K562 (cell line): Measurements from ENCODE around the gene PEDS1. TPM values are rescaled to one million over a fixed set of nuclear protein-coding genes. Genes with fewer than 3 reads are reported as not detected.

Experiments
- ARID2 ChIP-seq: fragments of 450-650 bp; IDR thresholded peaks from 2 replicates; pipeline ENCODE4 v1.6.1; 2017; ENCODE audit warnings: antibody characterized with exemption, mild to moderate bottlenecking
- BHLHE40 ChIP-seq: IDR thresholded peaks from 2 replicates; pipeline ENCODE4 v1.6.1; 2011; ENCODE audit warnings: low read length, improper control_type of control experiment
- CCNT2 ChIP-seq: IDR thresholded peaks from 2 replicates; pipeline ENCODE4 v1.6.1; 2011; ENCODE audit warnings: borderline replicate concordance, low read depth, mild to moderate bottlenecking, moderate library complexity, mixed read lengths, low read length; ENCODE audit not compliant: insufficient read length; ENCODE audit errors: extremely low read depth
- FIP1L1 ChIP-seq: fragments of 200-400 bp; formaldehyde crosslinking; IDR thresholded peaks from 2 replicates; pipeline ENCODE4 v1.6.1; 2018; ENCODE audit warnings: mild to moderate bottlenecking, low read depth, low read length; ENCODE audit not compliant: poor library complexity, severe bottlenecking
- KDM1A ChIP-seq, 2 experiments: fragments of 450-650 bp; IDR thresholded peaks; 2 replicates each; pipeline ENCODE4 v1.6.1; 2016; ENCODE audit warnings: mild to moderate bottlenecking in 2 of 2
- KDM2B ChIP-seq: fragments of 250-450 bp; sonication (Bioruptor Pico); IDR thresholded peaks from 2 replicates; pipeline ENCODE4 v1.8.0; 2021; ENCODE audit warnings: mild to moderate bottlenecking, moderate library complexity
- KDM5B ChIP-seq: fragments of 200-600 bp; sonication (generic); IDR thresholded peaks from 2 replicates; pipeline ENCODE4 v1.6.1; 2012; ENCODE audit warnings: low read depth, mild to moderate bottlenecking, moderate library complexity, low read length, control low read depth, inconsistent platforms; ENCODE audit not compliant: insufficient replicate concordance
- KLF16 ChIP-seq: IDR thresholded peaks from 2 replicates; pipeline ENCODE4 v1.6.1; 2016; ENCODE audit warnings: antibody characterized with exemption
- MAZ ChIP-seq, 2 experiments: fragments of 450-650 bp in 1 of 2; sonication (generic) in 1 of 2; formaldehyde crosslinking; IDR thresholded peaks in 1 of 2; conservative IDR thresholded peaks in 1 of 2; 2 replicates each; pipeline versions ENCODE4 v1.4.0 to v1.5.0; 2020; ENCODE audit warnings: mild to moderate bottlenecking in 1 of 2, missing genetic modification reagents in 1 of 2
- NR3C1 ChIP-seq: sonication (generic); formaldehyde crosslinking; IDR thresholded peaks from 2 replicates; pipeline ENCODE4 v1.8.1; 2022; ENCODE audit warnings: missing genetic modification reagents
- NRF1 ChIP-seq, 2 experiments: fragments of 450-650 bp; IDR thresholded peaks in 1 of 2; conservative IDR thresholded peaks in 1 of 2; 2 replicates each; pipeline ENCODE4 v1.6.1; 2014; ENCODE audit warnings: mild to moderate bottlenecking in 2 of 2
- PKNOX1 ChIP-seq: fragments of 450-650 bp; IDR thresholded peaks from 2 replicates; pipeline ENCODE4 v1.6.1; 2016
- PRMT5 ChIP-seq: sonication (generic); formaldehyde crosslinking; IDR thresholded peaks from 2 replicates; pipeline ENCODE4 v1.5.0; 2020; ENCODE audit warnings: missing genetic modification reagents
- REST ChIP-seq, 2 experiments: fragments of 450-650 bp; formaldehyde crosslinking in 1 of 2; IDR thresholded peaks; 2 replicates each; pipeline versions ENCODE4 v1.4.0 to v1.6.1; 2014 to 2020; ENCODE audit warnings: mild to moderate bottlenecking in 2 of 2, borderline replicate concordance in 1 of 2, low read depth in 1 of 2
- SAP30 ChIP-seq: fragments of 200-600 bp; sonication (generic); IDR thresholded peaks from 2 replicates; pipeline ENCODE4 v1.6.1; 2012; ENCODE audit warnings: borderline replicate concordance, low read depth, mild to moderate bottlenecking, moderate library complexity, low read length, control low read depth, inconsistent platforms; ENCODE audit not compliant: insufficient read depth, poor library complexity, severe bottlenecking
- ZKSCAN3 ChIP-seq: fragments of 250-450 bp; sonication (Bioruptor Pico); IDR thresholded peaks from 2 replicates; pipeline ENCODE4 v1.4.0; 2020
- ZNF696 ChIP-seq: fragments of 250-450 bp; sonication (Bioruptor Pico); conservative IDR thresholded peaks from 2 replicates; pipeline ENCODE4 v1.4.0; 2020; ENCODE audit warnings: mild to moderate bottlenecking, moderate library complexity
- ZNF75A ChIP-seq: fragments of 450-650 bp; formaldehyde crosslinking; IDR thresholded peaks from 2 replicates; pipeline ENCODE4 v1.4.0; 2020; ENCODE audit warnings: mild to moderate bottlenecking
- polyA plus RNA-seq, 8 experiments: library from polyadenylated mRNA; depleted of rRNA in 4 of 8; stranded (reverse) in 5 of 8; unstranded in 3 of 8; fragments of >200 nt; fragmentation: Nextera tagmentation in 2 of 8; fragmentation: Illumina TruSeq in 1 of 8; extraction: Ambion mirVana in 2 of 8; extraction: Trizol in 1 of 8; gene quantifications; 2 replicates each; pipeline versions ENCODE4 v1.2.1 to v1.2.3, GENCODE V29; 2011 to 2014; ENCODE audit warnings: inconsistent platforms in 1 of 8, missing spikeins in 1 of 8
- total RNA-seq, 7 experiments: library from RNA; depleted of rRNA in 6 of 7; stranded (reverse); fragments of >200 nt in 6 of 7; fragmentation: Illumina TruSeq in 2 of 7; extraction: Trizol in 2 of 7; gene quantifications; 2 replicates each; pipeline versions ENCODE4 v1.2.1 to v1.2.3, GENCODE V29; 2011 to 2021; ENCODE audit warnings: low replicate concordance in 1 of 7

Gene PEDS1
- total and polyA plus RNA-seq, 9 of the 15 experiments (the other 6 are each of a cell fraction or from before 2014, with no cell fraction given), result 2.9 to 38.5 (median 24.2) TPM

GRCh38 chr20:50186151-50186885 lies 32.8 kb upstream of the PEDS1 start (continued):
- TF ChIP-seq REST (IDR thresholded peaks at IDR 0.05; ENCODE audit: borderline replicate concordance) (peak; percentile 86), REST (CRISPR knock-in tag; IDR thresholded peaks at IDR 0.05; ENCODE audit: low read depth) (no peak), SAP30 (no peak), KDM2B (no peak), KLF16 (peak; percentile 43; the same call in 1 of the 2 replicates), PRMT5 (CRISPR knock-in tag) (no peak), KDM1A (IDR thresholded peaks at IDR 0.05) (no peak), BHLHE40 (0 out of 2 replicates have a peak, but pooled peaks have one; percentile 35), CCNT2 (no peak), ZNF696 (CRISPR knock-in tag) (no peak), PKNOX1 (no peak), ARID2 (0 out of 2 replicates have a peak, but pooled peaks have one; percentile 45), ZKSCAN3 (CRISPR knock-in tag) (no peak), FIP1L1 (no peak), NR3C1 (no peak), ZNF75A (CRISPR knock-in tag) (no peak), KDM5B (peak; percentile 2), MAZ (CRISPR knock-in tag; conservative IDR thresholded peaks at IDR 0.05 in 1 of 2, IDR thresholded peaks at IDR 0.05 in 1 of 2) (no peak), NRF1 (conservative IDR thresholded peaks at IDR 0.05 in 1 of 2, IDR thresholded peaks at IDR 0.05 in 1 of 2) (0 out of 4 replicates have a peak, but pooled peaks of 1 of the 2 experiments have one; percentile 36)
